Measurements from ENCODE around the gene DAPK3.

DNA sequence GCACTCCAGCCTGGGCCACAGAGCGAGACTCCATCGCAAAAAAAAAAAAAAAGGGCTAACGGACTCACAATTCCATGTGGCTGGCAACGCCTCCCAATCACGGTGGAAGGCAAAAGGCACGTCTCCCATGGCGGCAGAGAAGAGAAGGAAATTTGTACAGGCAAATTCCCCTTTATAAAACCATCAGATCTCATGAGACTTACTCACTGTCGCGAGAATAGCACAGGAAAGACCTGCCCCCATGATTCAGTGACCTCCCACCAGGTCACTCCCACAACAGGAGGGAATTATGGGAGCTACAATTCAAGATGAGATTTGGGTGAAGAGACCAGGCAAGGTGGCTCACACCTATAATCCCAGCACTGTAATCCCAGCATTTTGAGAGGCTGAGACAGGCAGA is 56.7 kb downstream of the DAPK3 start:
- no peak for TF ChIP-seq CTCF (IDR thresholded peaks at IDR 0.05)
- no peak for TF ChIP-seq POLR2A (IDR thresholded peaks at IDR 0.05)
